ENCODE measurements around the gene PDLIM5. TPM values are rescaled to one million over a fixed set of nuclear protein-coding genes. Genes with fewer than 3 reads are reported as not detected.

The PDLIM5 gene
- total RNA-seq, 2 donors from 2014 or later: 598 to 841 TPM

- Histone ChIP-seq H3K27me3 (no peaks in the 10 kb centered on the region), H3K27ac (no peak overlapping the region), H3K36me3 (no peaks in the 10 kb centered on the region), H3K4me3 (no peak overlapping the region), H3K9me3 (no peaks in the 10 kb centered on the region), H3K4me1 (peaks cover 0 to 31% of the 10 kb centered on the region in 2 donors)
- no peak for DNase-seq (ENCODE audit: low spot score)
- TF ChIP-seq CTCF (IDR thresholded peaks at IDR 0.05): no peak
Observed at GRCh38 chr4:94416335-94416734, 35.4 kb upstream of the PDLIM5 start.

DNA sequence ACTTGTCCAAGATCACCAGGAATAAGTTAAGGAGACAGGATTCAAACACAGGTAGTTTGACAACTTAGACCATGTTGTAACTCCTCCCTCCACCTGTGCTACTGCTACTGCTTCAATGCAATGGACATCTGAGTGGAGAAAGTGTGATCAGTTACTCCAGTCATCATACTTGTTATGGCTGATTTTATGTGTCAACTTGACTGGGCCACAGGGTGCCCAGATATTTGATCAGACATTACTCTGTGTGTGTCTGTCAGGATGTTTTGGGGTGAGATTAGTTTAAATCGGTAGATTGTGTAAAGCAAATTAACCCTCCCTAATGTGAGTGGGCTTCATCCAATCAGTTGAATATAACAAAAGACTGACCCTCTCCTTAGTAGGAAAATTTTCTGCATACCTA lies 34.8 kb upstream of the PDLIM5 start:
- DNase-seq (ENCODE audit: low spot score): no peak
- H3K27ac ChIP-seq: no peak overlapping the region
- no peak for TF ChIP-seq CTCF (IDR thresholded peaks at IDR 0.05)
- H3K36me3 ChIP-seq: no peaks in the 10 kb centered on the region
- H3K9me3 ChIP-seq: no peaks in the 10 kb centered on the region
- no peak overlapping the region for H3K4me3 ChIP-seq
- H3K4me1 ChIP-seq: peaks cover 0 to 28% of the 10 kb centered on the region in 2 donors
- no peaks in the 10 kb centered on the region for H3K27me3 ChIP-seq

GRCh38 chr4:94419549-94419948 lies 32.2 kb upstream of the PDLIM5 start:
- Histone ChIP-seq H3K27ac (peak overlapping the region in 1 of 2 donors; percentile 70), H3K9me3 (peaks cover 0 to 11% of the 10 kb centered on the region in 2 donors), H3K4me1 (peaks cover 0 to 4% of the 10 kb centered on the region in 2 donors), H3K27me3 (no peaks in the 10 kb centered on the region), H3K4me3 (no peak overlapping the region), H3K36me3 (no peaks in the 10 kb centered on the region)
- no peak for DNase-seq (ENCODE audit: low spot score)
- TF ChIP-seq CTCF (IDR thresholded peaks at IDR 0.05): no peak

DNA sequence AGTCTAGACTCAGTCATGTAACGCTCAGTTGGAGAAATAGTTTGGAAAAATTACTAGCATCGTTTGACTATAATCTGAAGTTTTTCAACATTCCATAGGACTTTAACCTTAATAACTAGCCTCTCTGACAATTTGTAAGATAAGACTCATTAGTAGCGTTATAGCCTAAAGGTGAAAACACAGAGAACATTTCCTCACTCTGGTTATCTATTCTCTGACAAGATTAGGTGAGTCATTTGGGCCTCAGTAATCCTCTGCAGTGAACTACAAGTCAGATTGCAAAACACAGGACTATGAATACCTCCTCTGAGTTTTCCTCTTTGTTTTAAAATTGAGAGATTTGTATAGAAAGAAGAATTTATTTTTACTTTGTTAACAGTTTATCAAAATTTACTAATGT lies 31.8 kb upstream of the PDLIM5 start:
- Histone ChIP-seq H3K4me1 (peaks cover 0 to under 1% of the 10 kb centered on the region in 2 donors), H3K27ac (peak overlapping the region in 1 of 2 donors; percentile 70), H3K27me3 (no peaks in the 10 kb centered on the region), H3K4me3 (no peak overlapping the region), H3K9me3 (peaks cover 0 to 14% of the 10 kb centered on the region in 2 donors), H3K36me3 (no peaks in the 10 kb centered on the region)
- no peak for TF ChIP-seq CTCF (IDR thresholded peaks at IDR 0.05)
- no peak for DNase-seq (ENCODE audit: low spot score)

DNA sequence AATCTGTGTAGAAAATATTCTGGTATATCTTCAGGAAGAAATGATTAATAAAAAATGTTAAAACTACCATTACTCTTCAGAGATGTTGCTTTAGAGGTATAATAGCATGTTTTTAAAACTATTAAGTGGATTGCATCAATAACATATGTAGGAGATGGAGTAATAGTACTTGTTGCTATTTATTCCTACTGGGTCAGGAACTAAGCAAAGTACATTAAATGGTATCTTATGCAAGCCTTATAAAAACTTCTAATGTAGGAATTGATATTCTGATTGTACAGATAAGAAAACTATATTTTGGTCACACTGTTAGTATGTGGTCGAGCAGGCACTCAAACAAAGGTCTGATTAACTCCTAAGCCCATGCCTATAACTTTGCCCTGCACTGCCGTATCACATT lies 31.4 kb upstream of the PDLIM5 start:
- peak overlapping the region in 1 of 2 donors; percentile 70 for H3K27ac ChIP-seq
- H3K4me3 ChIP-seq: no peak overlapping the region
- H3K27me3 ChIP-seq: no peaks in the 10 kb centered on the region
- H3K36me3 ChIP-seq: no peaks in the 10 kb centered on the region
- TF ChIP-seq CTCF (IDR thresholded peaks at IDR 0.05): no peak
- H3K4me1 ChIP-seq: no peaks in the 10 kb centered on the region
- DNase-seq (ENCODE audit: low spot score): no peak
- H3K9me3 ChIP-seq: peaks cover 0 to 15% of the 10 kb centered on the region in 2 donors

DNA sequence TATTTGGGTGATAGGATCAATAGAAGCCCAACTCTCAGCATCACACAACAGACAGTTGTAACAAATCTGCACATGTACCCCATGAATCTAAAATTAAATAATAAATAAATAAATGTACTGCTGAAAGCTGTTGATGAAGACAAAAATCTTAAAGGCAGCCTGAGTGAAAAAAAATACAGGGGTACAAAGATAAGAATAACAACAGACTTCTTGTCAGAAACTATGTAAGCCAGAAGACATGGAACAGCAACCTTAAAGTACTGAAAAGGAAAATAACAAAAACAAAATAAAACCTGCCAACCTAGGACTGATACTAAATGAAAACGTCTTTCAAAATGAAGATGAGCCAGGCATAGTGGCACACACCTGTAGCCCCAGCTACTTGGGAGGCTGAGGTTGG lies 25.0 kb upstream of the PDLIM5 start:
- Histone ChIP-seq H3K9me3 (peaks cover 8 to 36% of the 10 kb centered on the region in 2 donors), H3K4me3 (no peak overlapping the region), H3K4me1 (no peaks in the 10 kb centered on the region), H3K27ac (no peak overlapping the region), H3K27me3 (no peaks in the 10 kb centered on the region), H3K36me3 (no peaks in the 10 kb centered on the region)
- TF ChIP-seq CTCF (IDR thresholded peaks at IDR 0.05): no peak
- DNase-seq (ENCODE audit: low spot score): no peak

All from right atrium auricular region (tissue), 2 donors.